GM18519 (cell line): ENCODE data around the gene ADGRF1.

ENCODE experiments used
- ATAC-seq: cut with Tn5 transposase; IDR thresholded peaks from one replicate; pipeline ENCODE4 v1.9.1; 2021; ENCODE audit warnings: mild to moderate bottlenecking, moderate library complexity; ENCODE audit not compliant: unreplicated experiment, low FRiP score

ADGRF1 gene

DNA sequence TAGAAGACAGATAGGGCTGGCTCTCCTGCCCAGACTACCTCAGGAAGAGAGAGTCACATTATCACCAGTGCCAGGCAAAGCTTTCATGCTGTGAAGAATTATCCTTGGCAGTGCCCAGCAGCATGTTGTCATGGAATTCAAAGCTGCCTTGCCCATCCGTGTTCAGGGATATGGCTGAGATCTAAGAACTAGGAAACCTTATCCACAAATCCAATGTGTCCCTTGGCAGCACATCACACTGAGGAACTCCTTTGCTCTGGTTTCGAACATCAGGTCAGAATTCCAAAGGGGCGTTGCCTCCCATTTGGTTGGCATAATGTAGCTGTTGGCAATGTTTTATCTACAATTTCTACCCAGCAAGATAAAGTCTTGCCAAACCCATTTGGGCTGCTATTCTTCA lies 52.7 kb downstream of the ADGRF1 start:
- ATAC-seq = no peak

DNA sequence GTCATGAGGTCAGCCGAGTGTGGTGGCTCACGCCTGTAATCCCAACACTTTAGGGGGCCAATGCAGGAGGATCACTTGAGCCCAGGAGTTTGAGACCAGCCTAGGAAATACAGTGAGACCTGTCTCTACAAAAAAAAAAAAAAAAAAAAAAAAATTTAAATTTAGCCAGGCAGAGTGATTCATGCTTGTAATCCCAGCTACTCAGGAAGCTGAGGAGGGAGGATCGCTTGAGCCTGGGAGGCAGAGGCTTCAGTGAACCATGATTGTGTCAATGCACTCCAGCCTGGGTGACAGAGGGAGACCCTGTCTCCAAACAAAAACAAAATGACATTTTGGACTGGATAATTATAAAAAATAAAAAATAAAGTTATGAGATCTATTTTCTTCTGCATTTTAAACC lies 56.2 kb downstream of the ADGRF1 start:
- ATAC-seq = no peak

GRCh38 chr6:46983007-46983411 lies 59.1 kb downstream of the ADGRF1 start:
- no peak for ATAC-seq

DNA sequence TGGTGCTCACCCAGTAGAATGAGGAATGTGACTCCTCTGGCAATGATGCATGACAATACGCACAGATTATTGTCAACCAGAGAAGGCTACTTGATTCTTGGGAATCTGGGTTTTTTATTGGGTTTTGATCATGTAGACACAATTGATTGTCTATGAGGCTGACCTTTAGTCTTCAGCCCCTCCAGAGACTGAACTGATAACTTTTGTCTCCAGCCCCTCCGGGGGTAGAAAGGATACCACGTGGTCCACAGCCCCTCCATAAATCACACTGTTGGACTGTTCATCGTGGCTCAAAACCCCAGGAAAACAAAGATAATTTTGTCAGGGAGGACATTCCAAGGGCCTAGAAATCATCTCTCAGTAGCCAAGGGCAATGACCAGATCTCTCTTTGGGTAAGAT lies 62.9 kb downstream of the ADGRF1 start:
- no peak for ATAC-seq

DNA sequence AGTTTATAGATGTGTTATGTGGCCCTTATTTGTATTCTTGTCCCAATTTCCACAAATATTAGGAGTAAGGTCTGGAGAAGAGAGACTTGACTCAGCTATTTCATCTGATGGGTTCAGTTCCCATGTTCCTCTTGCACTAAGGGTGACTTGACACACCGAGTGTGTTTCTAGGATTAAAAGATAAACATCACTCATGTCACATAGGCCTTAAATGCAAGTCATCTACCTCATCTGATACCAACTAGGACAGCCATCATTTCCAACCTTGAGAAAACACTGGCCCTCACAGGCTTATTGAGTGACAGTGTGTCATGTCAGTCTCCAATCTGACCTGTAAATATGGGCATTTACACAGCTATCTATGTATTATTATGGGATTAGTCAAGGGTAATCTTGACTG lies 67.3 kb downstream of the ADGRF1 start:
- no peak for ATAC-seq

GRCh38 chr6:46973029-46973428 lies 69.1 kb downstream of the ADGRF1 start:
- ATAC-seq = no peak

DNA sequence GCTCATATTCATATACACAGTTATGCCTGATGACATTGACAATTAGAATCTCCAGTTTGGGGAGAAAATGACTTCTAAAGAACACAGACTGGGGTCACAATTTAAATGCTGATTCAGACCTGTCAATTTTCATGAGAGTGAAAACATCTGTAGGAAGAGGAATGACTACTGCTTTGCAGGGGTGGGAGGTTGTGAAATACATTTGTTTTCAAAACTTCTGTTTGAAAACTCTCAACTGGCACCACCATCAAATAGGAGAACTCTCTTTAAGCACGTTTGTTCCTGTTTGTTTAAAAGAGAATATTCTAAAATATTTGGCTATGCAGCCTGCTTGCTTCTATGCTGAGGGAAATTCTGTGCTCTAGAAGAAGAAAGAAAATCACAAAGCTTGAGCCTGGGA lies 69.6 kb downstream of the ADGRF1 start:
- no peak for ATAC-seq

- no peak for ATAC-seq
Observed at GRCh38 chr6:46969206-46969605, 72.9 kb downstream of the ADGRF1 start.

DNA sequence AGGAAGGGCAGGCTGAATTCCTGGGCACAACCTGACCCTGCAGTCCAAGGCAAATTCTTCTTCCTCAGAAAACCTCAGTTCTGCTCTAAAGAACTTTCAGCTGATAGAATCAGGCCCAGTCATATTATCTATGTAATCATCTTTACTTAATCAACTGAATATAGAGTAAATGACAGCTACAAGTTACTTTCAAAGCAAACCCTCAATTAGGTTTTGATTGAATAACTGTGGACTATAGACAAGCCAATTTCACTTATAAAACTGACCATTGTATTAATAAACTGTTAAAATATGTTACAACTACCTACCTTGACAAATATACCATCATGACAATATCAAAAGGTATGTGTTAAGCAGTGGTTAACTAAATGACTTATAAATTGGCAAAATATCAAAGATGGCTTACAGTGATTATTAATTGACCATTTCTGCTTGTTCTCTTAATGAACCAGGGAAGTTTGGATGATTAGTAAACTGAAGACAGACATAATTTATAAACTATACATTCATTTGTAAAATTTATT lies 74.2 kb downstream of the ADGRF1 start:
- no peak for ATAC-seq

DNA sequence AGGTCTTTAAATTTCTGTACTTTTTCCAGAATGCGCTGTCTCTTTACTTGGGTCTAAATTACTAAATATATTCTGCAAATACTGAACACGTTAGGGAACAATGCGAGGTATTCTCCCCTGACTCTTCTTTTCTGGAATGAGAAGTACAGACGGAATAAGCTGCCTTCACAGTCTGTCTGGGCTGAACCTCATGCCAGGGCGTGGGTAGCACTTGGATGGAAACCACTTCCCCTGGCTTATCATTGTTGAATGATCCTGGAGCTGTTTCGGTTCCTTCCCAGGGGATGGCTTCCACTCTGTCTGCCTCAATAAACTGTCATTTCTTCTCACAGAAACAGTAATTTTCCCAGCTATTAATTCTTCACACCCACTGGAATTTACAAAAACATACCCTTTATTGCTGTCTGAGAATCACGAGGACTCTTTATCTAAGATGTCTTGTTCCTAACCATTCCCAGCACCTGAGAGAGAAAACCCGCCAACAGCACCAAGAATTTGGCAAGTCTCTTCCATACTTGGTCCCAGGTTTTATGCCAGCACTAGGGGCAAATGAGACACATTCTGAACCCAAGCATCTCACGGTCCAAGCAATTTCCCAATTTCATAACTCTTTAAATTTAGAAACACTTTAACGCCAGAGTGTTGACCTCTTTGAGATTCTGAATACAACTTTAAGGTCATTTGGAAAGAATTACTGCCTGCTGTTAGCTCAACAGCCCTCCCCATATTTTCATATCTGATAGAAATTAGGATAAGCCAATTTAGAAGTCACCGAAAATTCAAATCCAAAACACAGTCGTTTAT lies 77.2 kb downstream of the ADGRF1 start:
- ATAC-seq = no peak

DNA sequence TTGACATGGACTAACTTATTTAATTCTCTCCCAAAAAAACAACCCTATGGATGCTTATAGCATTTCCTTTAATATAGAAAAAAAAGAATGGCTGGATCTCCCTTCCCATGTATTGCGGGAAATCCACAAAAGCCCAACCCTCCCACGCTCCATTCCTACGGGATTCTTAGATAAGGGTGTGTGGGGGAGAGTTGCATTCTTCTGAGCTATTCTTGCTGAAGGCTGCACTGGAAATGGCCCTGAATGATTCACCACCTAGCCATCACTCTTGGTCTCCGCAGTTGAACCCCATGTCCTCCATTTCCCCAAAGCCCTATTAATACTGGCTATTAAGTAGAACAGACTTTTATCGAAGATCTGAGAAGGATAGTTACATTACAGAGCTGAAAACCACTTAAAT lies 78.5 kb downstream of the ADGRF1 start:
- no peak for ATAC-seq

- no peak for ATAC-seq
Observed at GRCh38 chr6:46963039-46963438, 79.1 kb downstream of the ADGRF1 start.

DNA sequence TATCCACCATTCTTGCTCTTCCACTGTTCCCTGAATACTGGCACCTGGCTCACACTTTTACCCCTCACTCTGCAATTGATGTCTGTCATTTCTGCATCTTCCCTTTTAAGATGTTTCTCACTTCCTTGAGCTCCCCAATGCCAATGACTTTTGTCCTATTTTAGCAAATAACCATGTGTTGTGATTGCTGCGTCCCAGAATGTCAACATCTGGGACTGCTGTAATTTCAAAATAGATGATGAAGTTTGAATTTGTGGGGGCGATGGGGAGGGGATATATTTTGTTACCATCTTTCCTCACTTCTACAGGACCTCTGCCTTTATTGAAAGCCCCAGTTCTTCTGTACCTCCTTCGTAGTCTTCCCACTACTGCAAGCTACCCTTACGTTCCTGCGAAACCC lies 80.4 kb downstream of the ADGRF1 start:
- no peak for ATAC-seq

DNA sequence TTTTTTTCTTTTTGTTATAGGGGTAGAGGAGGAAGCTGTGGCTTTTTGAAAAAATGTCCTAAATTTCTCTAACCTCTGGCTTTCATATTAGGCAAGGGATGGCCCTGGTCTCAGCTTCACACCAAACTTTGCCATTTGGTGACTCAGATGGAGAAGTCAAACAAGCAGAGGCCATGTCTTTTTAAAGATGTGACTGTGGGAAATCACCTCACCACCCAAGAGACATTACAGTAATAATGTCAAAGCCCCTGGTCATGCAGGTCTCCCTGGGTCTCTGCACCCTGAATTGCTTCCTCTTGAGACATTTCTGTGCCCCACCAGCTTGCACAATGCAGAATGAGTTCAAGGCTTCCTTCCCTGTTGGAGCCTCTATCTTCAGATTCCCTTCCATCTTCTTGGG lies 80.9 kb downstream of the ADGRF1 start:
- no peak for ATAC-seq

GRCh38 chr6:46959419-46959818 lies 82.7 kb downstream of the ADGRF1 start:
- no peak for ATAC-seq

DNA sequence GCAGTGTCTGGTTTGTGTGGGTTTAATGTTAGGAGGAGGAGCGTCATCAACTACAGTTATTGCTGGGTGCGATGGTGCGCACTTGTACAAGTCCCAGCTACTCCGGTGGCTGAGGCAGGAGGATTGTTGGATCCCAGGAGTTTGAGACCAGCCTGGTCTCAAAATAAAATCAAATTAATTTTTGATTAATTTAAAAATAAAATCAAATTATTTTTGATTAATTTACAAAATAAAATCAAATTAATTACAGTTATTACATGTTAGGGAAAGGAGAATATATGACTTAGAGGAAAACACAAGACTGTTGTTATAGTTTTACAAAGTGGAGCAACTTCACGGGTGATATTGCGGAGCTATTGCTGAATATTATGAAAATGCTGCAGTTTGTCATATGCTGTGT lies 85.7 kb downstream of the ADGRF1 start:
- ATAC-seq = no peak

- ATAC-seq = no peak
Observed at GRCh38 chr6:46954837-46955451, 87.2 kb downstream of the ADGRF1 start.

DNA sequence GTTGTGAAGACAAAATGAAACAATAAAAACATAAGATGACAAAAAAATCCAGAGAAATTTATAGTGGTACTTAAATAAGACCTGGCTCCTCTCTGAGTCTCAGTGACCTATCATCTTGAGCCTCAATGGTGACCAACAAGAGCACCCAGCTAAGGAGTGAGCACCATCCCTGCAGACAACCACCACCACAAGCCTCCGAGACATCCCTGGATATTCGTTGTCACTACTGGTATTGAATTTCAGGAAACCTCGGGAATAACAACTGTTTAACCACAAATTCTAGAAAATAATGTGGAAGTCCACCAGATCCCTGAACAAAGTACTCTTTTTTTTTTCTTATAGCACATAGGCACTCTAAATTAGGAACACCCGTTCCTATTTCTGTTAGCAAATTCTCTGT lies 88.2 kb downstream of the ADGRF1 start:
- ATAC-seq = no peak

DNA sequence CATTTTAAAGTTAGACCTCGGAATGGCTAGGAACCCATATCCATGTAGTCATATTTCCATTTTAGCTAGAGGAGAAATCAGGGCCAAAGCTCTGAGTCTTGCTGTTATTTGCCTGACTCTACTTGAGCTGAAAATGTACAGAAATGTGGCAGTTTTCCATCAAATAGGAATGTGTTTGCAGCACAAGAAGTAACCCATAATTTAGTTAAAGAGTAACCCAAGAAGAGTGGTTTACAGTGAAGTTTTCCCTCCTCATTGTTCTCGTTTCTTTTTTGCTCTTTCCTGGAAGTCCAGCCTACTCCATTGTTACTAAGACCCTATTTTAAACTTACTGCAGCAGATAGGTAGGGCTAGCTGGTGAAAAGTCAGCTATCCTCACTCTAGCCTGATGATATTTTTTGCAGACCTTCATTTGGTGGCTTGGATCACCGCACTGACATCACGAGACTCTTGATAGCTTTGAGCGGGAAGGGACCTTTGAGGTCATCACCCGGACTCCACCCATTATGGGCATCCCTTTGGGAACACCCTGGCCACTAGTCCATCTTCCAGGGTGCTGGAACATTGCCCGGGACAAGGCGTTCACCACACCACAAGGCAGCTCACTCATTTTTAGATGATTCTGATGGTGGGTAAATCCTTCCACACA lies 92.4 kb downstream of the ADGRF1 start:
- ATAC-seq = no peak

DNA sequence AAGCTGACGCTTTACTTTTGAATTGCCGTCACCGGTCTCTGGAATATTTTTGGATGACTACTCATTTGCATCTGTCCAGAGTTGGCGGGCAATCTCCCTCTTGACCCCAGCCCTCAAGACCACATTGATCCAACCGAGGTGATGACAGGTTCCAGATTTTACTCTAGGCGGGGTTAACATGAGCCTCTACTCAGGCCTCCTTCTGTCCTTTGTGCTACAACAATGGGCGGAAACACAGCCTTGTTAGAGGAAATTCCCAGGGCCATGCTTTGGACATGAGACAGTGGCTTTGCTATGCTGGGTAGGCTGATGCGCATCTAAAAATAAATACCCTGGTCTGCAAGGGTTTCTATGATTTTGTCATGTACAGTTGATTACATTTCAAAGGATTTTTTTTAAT lies 93.4 kb downstream of the ADGRF1 start:
- ATAC-seq = no peak
